ENCODE measurements around the gene PSMD1.

DNA sequence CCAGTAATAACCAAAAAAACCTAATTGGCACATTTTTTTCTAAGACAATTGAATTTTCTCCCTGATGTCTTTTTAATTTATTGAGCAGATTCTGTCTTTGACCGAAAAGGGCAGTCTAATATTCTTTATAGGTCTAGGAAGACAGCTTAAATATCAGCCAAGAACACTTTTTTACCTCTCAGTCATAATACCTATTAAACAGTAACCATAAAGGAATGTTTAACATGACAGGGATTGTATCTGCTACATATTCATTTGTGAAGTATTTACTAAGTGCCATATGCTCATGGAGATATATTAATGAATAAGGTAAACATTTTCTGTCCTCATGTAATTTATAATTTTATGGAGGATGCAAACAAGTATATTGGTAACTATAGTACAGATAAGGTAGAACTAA, 71.3 kb downstream of the PSMD1 start:
- TF ChIP-seq, protein P1, sequence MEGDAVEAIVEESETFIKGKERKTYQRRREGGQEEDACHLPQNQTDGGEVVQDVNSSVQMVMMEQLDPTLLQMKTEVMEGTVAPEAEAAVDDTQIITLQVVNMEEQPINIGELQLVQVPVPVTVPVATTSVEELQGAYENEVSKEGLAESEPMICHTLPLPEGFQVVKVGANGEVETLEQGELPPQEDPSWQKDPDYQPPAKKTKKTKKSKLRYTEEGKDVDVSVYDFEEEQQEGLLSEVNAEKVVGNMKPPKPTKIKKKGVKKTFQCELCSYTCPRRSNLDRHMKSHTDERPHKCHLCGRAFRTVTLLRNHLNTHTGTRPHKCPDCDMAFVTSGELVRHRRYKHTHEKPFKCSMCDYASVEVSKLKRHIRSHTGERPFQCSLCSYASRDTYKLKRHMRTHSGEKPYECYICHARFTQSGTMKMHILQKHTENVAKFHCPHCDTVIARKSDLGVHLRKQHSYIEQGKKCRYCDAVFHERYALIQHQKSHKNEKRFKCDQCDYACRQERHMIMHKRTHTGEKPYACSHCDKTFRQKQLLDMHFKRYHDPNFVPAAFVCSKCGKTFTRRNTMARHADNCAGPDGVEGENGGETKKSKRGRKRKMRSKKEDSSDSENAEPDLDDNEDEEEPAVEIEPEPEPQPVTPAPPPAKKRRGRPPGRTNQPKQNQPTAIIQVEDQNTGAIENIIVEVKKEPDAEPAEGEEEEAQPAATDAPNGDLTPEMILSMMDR (IDR thresholded peaks at IDR 0.05): no peak
- no peak for TF ChIP-seq POLR2A (IDR thresholded peaks at IDR 0.05)
- no peak for TF ChIP-seq POLR2AphosphoS5 (IDR thresholded peaks at IDR 0.05)

Data from prostate gland (tissue), 2 donors.